PFSK-1 (cell line): ENCODE measurements around the gene DPP4.

Source experiments
- FOXP2 ChIP-seq: optimal IDR thresholded peaks from 2 replicates; pipeline ENCODE3; 2011; ENCODE audit warnings: borderline replicate concordance, control low read depth, inconsistent platforms; ENCODE audit not compliant: insufficient read depth; ENCODE audit errors: extremely low read length, extremely low read depth
- POLR2AphosphoS5 ChIP-seq: IDR thresholded peaks from 2 replicates; pipeline ENCODE4 v1.6.1; 2012; ENCODE audit warnings: low read depth, mild to moderate bottlenecking, control low read depth, low read length, moderate library complexity
- REST ChIP-seq, 2 experiments: IDR thresholded peaks; 2 replicates each; pipeline versions ENCODE4 v1.6.1 to v1.8.0; 2011 to 2012; ENCODE audit warnings: low read depth in 2 of 2, low read length in 2 of 2, control low read depth in 1 of 2, inconsistent platforms in 1 of 2, mild to moderate bottlenecking in 1 of 2, moderate library complexity in 1 of 2; ENCODE audit not compliant: insufficient read depth in 1 of 2
- SIN3A ChIP-seq: IDR thresholded peaks from 2 replicates; pipeline ENCODE4 v1.6.1; 2012; ENCODE audit warnings: mild to moderate bottlenecking, low read length, moderate library complexity, borderline replicate concordance; ENCODE audit not compliant: insufficient read depth
- TAF1 ChIP-seq: IDR thresholded peaks from 2 replicates; pipeline ENCODE4 v1.6.1; 2012; ENCODE audit warnings: low read length, control low read depth, borderline replicate concordance; ENCODE audit not compliant: insufficient read depth

- TF ChIP-seq TAF1 = no peak
- no peak for TF ChIP-seq POLR2AphosphoS5
- no peak for TF ChIP-seq FOXP2
- no peak for TF ChIP-seq REST (IDR thresholded peaks at IDR 0.05; ENCODE audit: insufficient read depth in 1 of 2, low read depth in 2 of 2, low read length in 2 of 2)
- TF ChIP-seq SIN3A = no peak
Measured at GRCh38 chr2:161955211-161955610, 118.8 kb downstream of the DPP4 start.
